Osteocyte (in vitro differentiated cells): ENCODE measurements around the gene FGF13. TPM values are rescaled to one million over a fixed set of nuclear protein-coding genes. Genes with fewer than 3 reads are reported as not detected.

Experiments
- DNase-seq: peaks from one replicate; pipeline ENCODE4 v3.0.0; 2021; ENCODE audit warnings: mixed read lengths; ENCODE audit not compliant: unreplicated experiment; ENCODE audit errors: extremely low spot score
- H3K27ac Mint-ChIP-seq: one replicate; pipeline ENCODE4 v1.8.0; 2021; ENCODE audit warnings: mild to moderate bottlenecking, mixed read lengths; ENCODE audit not compliant: unreplicated experiment
- H3K27me3 Mint-ChIP-seq: one replicate; pipeline ENCODE4 v1.8.0; 2021; ENCODE audit warnings: mixed read lengths; ENCODE audit not compliant: unreplicated experiment
- H3K36me3 Mint-ChIP-seq: one replicate; pipeline ENCODE4 v1.8.0; 2021; ENCODE audit warnings: mixed read lengths; ENCODE audit not compliant: unreplicated experiment
- H3K4me1 Mint-ChIP-seq: one replicate; pipeline ENCODE4 v1.8.0; 2021; ENCODE audit warnings: mixed read lengths; ENCODE audit not compliant: unreplicated experiment
- H3K4me3 Mint-ChIP-seq: one replicate; pipeline ENCODE4 v1.8.0; 2021; ENCODE audit warnings: mild to moderate bottlenecking, moderate library complexity, mixed read lengths; ENCODE audit not compliant: unreplicated experiment
- H3K9me3 Mint-ChIP-seq: one replicate; pipeline ENCODE4 v1.8.0; 2021; ENCODE audit warnings: mixed read lengths; ENCODE audit not compliant: unreplicated experiment
- total RNA-seq: library from RNA; stranded (reverse); gene quantifications from 2 replicates; pipeline ENCODE4 v1.2.1, GENCODE V29; 2021
- TF ChIP-seq, protein P1 (sequence below): fragments of 200-600 bp; sonication (generic); IDR thresholded peaks from 2 replicates; pipeline ENCODE4 v1.5.0; 2021; ENCODE audit warnings: antibody characterized with exemption, mild to moderate bottlenecking, moderate library complexity

FGF13 gene
- total RNA-seq, 1 donor from 2014 or later, result not detected

DNA sequence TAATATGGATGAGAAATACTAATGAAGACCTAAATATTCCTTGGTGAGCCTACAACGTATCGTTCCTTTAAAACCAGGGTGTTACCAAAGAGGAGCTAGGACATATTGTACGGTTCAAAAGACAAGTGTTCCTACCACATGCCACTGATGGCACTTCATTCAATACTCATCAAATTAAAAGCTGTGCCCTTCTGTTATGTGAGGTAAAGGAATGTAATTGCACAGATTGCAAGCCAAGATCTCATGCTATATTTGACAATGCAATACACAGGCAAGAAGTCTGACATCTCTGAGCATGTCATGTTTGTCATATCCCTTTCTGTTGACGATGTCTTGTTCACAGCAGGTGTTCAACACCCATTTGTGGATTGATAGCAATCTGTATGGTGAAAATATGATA is 6.9 kb downstream of the FGF13 start:
- peaks cover 4% of the 10 kb centered on the region for H3K27me3 Mint-ChIP-seq
- H3K36me3 Mint-ChIP-seq, result no peaks in the 10 kb centered on the region

DNA sequence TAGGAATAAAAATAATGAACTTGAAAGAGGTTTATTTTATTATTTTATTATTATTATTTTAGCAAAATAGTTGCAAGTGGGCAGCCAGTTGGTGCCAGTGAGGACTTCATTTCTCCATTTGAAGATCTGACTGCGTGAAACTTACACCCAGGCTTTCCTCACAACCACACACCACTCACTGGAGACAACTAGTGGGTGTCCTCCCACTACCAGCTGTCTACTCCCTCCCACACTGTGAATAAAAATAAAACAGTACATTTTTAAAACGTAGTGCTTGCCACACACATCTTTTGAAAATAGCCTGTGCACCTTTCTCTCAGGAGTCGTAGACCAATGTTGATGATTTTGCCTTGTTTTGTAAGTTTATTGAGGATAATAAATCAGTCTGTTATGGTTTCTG is 7.4 kb downstream of the FGF13 start:
- no peak overlapping the region for H3K4me3 Mint-ChIP-seq
- no peaks in the 10 kb centered on the region for H3K4me1 Mint-ChIP-seq
- peaks cover under 1% of the 10 kb centered on the region for H3K27me3 Mint-ChIP-seq
- no peak for DNase-seq
- H3K9me3 Mint-ChIP-seq, result peaks cover 11% of the 10 kb centered on the region
- TF ChIP-seq, protein P1, sequence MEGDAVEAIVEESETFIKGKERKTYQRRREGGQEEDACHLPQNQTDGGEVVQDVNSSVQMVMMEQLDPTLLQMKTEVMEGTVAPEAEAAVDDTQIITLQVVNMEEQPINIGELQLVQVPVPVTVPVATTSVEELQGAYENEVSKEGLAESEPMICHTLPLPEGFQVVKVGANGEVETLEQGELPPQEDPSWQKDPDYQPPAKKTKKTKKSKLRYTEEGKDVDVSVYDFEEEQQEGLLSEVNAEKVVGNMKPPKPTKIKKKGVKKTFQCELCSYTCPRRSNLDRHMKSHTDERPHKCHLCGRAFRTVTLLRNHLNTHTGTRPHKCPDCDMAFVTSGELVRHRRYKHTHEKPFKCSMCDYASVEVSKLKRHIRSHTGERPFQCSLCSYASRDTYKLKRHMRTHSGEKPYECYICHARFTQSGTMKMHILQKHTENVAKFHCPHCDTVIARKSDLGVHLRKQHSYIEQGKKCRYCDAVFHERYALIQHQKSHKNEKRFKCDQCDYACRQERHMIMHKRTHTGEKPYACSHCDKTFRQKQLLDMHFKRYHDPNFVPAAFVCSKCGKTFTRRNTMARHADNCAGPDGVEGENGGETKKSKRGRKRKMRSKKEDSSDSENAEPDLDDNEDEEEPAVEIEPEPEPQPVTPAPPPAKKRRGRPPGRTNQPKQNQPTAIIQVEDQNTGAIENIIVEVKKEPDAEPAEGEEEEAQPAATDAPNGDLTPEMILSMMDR, result no peak
- H3K27ac Mint-ChIP-seq, result no peak overlapping the region
- H3K36me3 Mint-ChIP-seq, result no peaks in the 10 kb centered on the region

More for the DNA sequence above, 6.9 kb downstream of the FGF13 start:
- TF ChIP-seq, protein P1, result no peak
- Mint-ChIP-seq H3K9me3 (peaks cover 8% of the 10 kb centered on the region), H3K4me1 (no peaks in the 10 kb centered on the region), H3K27ac (no peak overlapping the region), H3K4me3 (no peak overlapping the region)
- DNase-seq, result no peak

DNA sequence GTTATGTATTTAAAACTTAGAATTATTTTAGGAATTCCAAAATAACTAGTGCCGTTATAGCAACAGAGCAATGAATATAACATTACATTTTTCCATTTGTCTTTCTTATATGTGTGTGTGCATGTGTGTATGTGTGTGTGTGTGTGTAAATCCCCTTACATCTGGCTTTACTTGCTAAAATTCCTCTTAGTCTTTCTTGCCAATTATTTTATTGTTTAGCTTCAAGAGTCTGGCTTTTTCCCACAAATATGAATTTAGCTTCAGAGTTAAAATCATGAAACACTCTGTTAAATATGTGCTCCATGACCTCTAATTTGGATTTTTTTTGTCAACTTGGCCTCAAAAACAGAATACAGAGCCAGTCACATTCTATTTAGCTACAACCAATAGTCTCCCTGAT is 18.9 kb downstream of the FGF13 start:
- DNase-seq, result no peak
- H3K27me3 Mint-ChIP-seq, result no peaks in the 10 kb centered on the region
- H3K9me3 Mint-ChIP-seq, result peaks cover under 1% of the 10 kb centered on the region
- TF ChIP-seq, protein P1, result no peak
- H3K4me1 Mint-ChIP-seq, result no peaks in the 10 kb centered on the region
- H3K36me3 Mint-ChIP-seq, result no peaks in the 10 kb centered on the region
- no peak overlapping the region for H3K4me3 Mint-ChIP-seq
- no peak overlapping the region for H3K27ac Mint-ChIP-seq

DNA sequence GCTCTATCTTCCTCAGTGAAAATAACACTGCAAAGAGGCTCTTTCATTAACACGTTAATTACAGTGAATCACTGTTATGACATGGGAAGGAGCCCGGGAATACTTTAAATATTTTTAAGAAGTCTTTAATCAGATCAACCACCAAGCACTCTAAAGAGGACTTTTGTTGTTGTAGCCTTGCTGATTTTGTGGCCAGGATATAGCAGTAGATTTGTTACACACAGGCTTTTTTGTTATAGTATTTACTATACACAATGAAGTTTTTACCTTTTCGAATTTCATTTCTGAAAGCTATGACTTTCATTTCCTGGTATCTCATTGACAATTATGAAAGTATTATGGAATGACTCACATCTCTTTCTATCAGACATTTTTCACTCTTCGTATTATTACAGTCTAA is 20.3 kb downstream of the FGF13 start:
- Mint-ChIP-seq H3K4me3 (no peak overlapping the region), H3K9me3 (peaks cover 7% of the 10 kb centered on the region), H3K27ac (no peak overlapping the region), H3K4me1 (no peaks in the 10 kb centered on the region), H3K36me3 (no peaks in the 10 kb centered on the region), H3K27me3 (no peaks in the 10 kb centered on the region)
- TF ChIP-seq, protein P1, result no peak
- no peak for DNase-seq

DNA sequence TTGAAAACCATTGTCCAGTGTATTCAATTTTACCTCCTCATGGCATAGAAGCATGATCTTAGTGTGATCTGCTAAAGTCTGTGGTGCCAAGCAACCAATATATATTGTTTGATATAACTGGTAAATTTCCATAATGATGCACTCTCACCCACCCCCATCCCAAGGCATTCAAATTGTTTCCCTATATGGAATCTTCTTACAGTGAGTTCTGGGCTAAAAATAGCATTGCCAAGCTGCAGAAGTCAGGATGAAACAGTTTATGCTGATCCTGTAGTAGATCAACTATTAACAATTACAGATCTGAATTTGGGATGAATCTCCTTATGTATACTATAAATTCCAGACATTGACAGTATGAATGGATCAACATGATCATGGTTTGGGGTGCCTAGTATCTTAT is 20.9 kb downstream of the FGF13 start:
- TF ChIP-seq, protein P1, result no peak
- no peaks in the 10 kb centered on the region for H3K36me3 Mint-ChIP-seq
- peaks cover 7% of the 10 kb centered on the region for H3K9me3 Mint-ChIP-seq
- no peak overlapping the region for H3K27ac Mint-ChIP-seq
- H3K4me1 Mint-ChIP-seq, result no peaks in the 10 kb centered on the region
- no peak overlapping the region for H3K4me3 Mint-ChIP-seq
- no peak for DNase-seq
- no peaks in the 10 kb centered on the region for H3K27me3 Mint-ChIP-seq
